Heart right ventricle (tissue), 16 donors: ENCODE data around the gene SH2D4B. TPM values are rescaled to one million over a fixed set of nuclear protein-coding genes. Genes with fewer than 3 reads are reported as not detected.
A peak's percentile ranks its signal among the peaks of the same experiment; 100 is the strongest.

Source experiments
- ATAC-seq, 8 donors: fragments of 200-7000 bp; cut with Tn5 transposase; one replicate each; pipeline ENCODE4 v1.9.1; 2020; ENCODE audit warnings: mild to moderate bottlenecking in 8 of 8, moderate library complexity in 8 of 8, moderate number of reproducible peaks in 1 of 8
- DNase-seq, 2 donors: peaks; one replicate each; pipeline ENCODE4 v3.0.0-alpha.2; 2020
- H3K27ac ChIP-seq, 10 donors: fragments of 200-600 bp; sonication (generic) in 2 of 10; one replicate each; pipeline versions ENCODE4 v1.5.0 to v1.8.0; 2020 to 2022; ENCODE audit warnings: mild to moderate bottlenecking in 3 of 10
- H3K27me3 ChIP-seq, 7 donors: fragments of 200-600 bp; one replicate each; pipeline ENCODE4 v1.8.0; 2021 to 2022; ENCODE audit warnings: mild to moderate bottlenecking in 2 of 7
- H3K36me3 ChIP-seq, 9 donors: fragments of 200-600 bp; sonication (generic) in 1 of 9; one replicate each; pipeline versions ENCODE4 v1.5.0 to v1.8.0; 2020 to 2022; ENCODE audit warnings: mild to moderate bottlenecking in 2 of 9
- H3K4me1 ChIP-seq, 9 donors: fragments of 200-600 bp; sonication (generic) in 1 of 9; one replicate each; pipeline versions ENCODE4 v1.5.0 to v1.8.0; 2020 to 2022; ENCODE audit warnings: mild to moderate bottlenecking in 4 of 9
- H3K4me3 ChIP-seq, 10 donors: fragments of 200-600 bp; sonication (generic) in 2 of 10; one replicate each; pipeline versions ENCODE4 v1.5.0 to v1.8.0; 2020 to 2022; ENCODE audit warnings: mild to moderate bottlenecking in 7 of 10, moderate library complexity in 2 of 10
- H3K9me3 ChIP-seq, 11 donors: fragments of 200-600 bp in 10 of 11; sonication (generic) in 2 of 11; one replicate each; pipeline versions ENCODE4 v1.5.0 to v1.8.0; 2013 to 2022; ENCODE audit warnings: mild to moderate bottlenecking in 2 of 11, control low read depth in 1 of 11, moderate library complexity in 1 of 11
- WGBS, 2 donors: extraction: QIAGEN DNeasy Blood & Tissue Kit; methylation state at CpG; one replicate each; pipeline ENCODE4 v1.1.7; 2013; ENCODE audit warnings: inconsistent platforms in 1 of 2; 5-methylcytosine and 5-hydroxymethylcytosine counted together
- intact Hi-C, 10 donors: fragments of 100-400 bp; cut with DNase I; formaldehyde crosslinking; loops; one replicate each; pipeline versions ENCODE4 v1.11.1 to v1.14.2; 2022
- polyA plus RNA-seq, 2 donors: library from polyadenylated mRNA; stranded (reverse); fragments of 200-250 nt; gene quantifications; one replicate each; pipeline ENCODE4 v1.2.3, GENCODE V29; 2013
- total RNA-seq, 10 donors: library from RNA; stranded (reverse); fragmentation: NEBNext Ultra II Directional in 3 of 10; extraction: Animal tissue kit (Norgen Biotek cat#: 25700) in 3 of 10; gene quantifications; one replicate each; pipeline versions ENCODE4 v1.2.1 to v1.2.4, GENCODE V29; 2021 to 2023
- TF ChIP-seq, protein P1 (sequence below), 9 donors: fragments of 200-600 bp; sonication (generic) in 2 of 9; IDR thresholded peaks; one replicate each; pipeline versions ENCODE4 v1.5.0 to v1.8.0; 2021 to 2022; ENCODE audit warnings: antibody characterized with exemption in 9 of 9, mild to moderate bottlenecking in 5 of 9, moderate library complexity in 1 of 9
- donor health status: Arrhythmogenic right ventricular cardiomyopathy.
- donor health status: ischemic (EF 13 %, LVEDD 7.1; RV severe dilation, severe dysfunction).
- donor health status: healthy with polysubstance abuse.
- donor health status: DM: no; HTN: yes; CAD: no.
- donor health status: DM: no; HTN: no; CAD: no.
- donor health status: ischemic (EF 25% LVEDD 6.9; RV normal size, moderate dysfunction).
- donor health status: ischemic (EF 25% LVEDD 5.7; RV mildly dilated, moderate dysfunction).
- donor health status: healthy.
- donor health status: DM: yes; HTN: yes; CAD: no.
- donor health status: Ischemic cardiomyopathy.
- donor health status: ischemic (EF 35%, LVEDD 5.7; RV mildly dilated, moderate dysfunction).
- donor health status: nonischemic (EF 11% LVEDD 7.7; RV severe dilation, severe dysfunction).
- donor health status: DM: yes; HTN: yes; CAD: no.
- donor health status: PGD.
- donor health status: ischemic (EF 29% LVEDD 5.4; RV normal size, mild dysfunction).
- donor health status: nonischemic (EF 23%, LVEDD 6.1; RV moderate dilation, normal function).

Gene SH2D4B
- total and polyA plus RNA-seq, 12 donors = not detected

DNA sequence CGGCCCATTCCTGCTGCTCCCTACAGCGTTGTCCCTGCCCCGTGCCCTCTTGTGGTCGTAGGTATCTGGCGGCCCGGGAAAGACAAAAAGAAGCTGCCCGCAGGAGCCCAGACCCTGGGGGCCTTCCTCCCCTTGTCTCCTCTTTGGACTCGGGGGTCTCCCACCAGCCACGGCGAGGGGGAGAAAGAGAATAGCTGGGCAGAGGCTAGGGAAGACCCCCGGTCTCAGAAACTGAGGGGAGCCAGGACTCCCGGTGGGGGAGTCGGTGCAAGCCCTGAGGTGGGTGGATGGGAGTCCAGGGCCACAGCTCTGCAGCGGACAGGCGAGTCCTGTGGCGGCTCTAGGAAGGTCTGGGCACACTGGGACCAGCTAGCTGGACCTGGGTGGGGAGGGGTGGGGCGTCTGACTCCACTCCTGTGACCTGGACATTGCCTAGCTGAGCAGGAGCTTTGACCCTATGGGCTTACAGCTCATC is 1.3 kb upstream of the SH2D4B start:
- Histone ChIP-seq H3K27ac (peak overlapping the region in 8 of 10 donors; percentile 58 to 90 (median 71)), H3K9me3 (no peaks in the 10 kb centered on the region), H3K4me1 (peaks cover 0 to 39% (median 15%) of the 10 kb centered on the region in 9 donors), H3K4me3 (peak overlapping the region; percentile 21 to 59 (median 48)), H3K36me3 (no peaks in the 10 kb centered on the region), H3K27me3 (no peaks in the 10 kb centered on the region)
- ATAC-seq (peak in 3 of 8 donors; percentile 4 to 41 (median 14)), DNase-seq (no peak)
- intact Hi-C loops = loop anchor here in 1 of 10 donors (5.0 kb wide), 1 partner anchor 46 kb away; no protein-coding TSS in a partner anchor
- WGBS, 2 donors = 81 to 85% methylated on average over 16 to 17 of the region's 17 CpGs
- TF ChIP-seq, protein P1, sequence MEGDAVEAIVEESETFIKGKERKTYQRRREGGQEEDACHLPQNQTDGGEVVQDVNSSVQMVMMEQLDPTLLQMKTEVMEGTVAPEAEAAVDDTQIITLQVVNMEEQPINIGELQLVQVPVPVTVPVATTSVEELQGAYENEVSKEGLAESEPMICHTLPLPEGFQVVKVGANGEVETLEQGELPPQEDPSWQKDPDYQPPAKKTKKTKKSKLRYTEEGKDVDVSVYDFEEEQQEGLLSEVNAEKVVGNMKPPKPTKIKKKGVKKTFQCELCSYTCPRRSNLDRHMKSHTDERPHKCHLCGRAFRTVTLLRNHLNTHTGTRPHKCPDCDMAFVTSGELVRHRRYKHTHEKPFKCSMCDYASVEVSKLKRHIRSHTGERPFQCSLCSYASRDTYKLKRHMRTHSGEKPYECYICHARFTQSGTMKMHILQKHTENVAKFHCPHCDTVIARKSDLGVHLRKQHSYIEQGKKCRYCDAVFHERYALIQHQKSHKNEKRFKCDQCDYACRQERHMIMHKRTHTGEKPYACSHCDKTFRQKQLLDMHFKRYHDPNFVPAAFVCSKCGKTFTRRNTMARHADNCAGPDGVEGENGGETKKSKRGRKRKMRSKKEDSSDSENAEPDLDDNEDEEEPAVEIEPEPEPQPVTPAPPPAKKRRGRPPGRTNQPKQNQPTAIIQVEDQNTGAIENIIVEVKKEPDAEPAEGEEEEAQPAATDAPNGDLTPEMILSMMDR (IDR thresholded peaks at IDR 0.05) = no peak

DNA sequence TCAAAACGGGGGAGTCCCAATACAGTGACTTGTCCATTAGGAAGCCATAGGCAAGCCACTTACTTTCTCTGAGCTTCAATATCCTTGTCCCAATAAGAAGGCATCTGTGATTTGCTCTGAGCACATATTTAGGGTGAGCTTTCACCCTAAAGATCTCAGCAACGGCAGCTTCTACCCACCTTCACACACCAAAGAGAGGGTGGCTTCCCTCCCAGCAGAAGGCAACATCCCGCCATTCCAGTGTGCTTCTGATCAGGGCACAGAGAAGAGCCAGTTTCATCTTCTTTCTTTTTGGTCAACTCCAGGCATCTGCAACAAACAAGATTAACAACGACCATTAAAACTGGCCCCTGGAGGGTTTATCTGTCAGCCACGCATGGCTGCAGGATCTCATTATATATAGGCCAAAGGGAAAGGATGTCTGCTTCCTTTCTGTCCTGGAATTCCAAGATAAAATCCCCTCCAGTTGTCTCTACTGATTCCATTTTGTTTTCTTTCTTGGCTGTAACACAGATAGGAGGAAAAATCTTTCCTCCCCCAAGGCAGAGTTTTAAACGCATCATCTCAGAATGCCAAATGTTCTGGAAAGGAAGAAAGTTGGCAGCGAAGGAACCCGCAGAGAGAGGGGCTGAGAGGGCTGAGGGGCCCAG is 491 bp upstream of the SH2D4B start:
- intact Hi-C loops = loop anchor here in 1 of 10 donors (5.0 kb wide), 1 partner anchor 45 kb away; no protein-coding TSS in a partner anchor
- no peaks in the 10 kb centered on the region for H3K36me3 ChIP-seq
- TF ChIP-seq, protein P1 (IDR thresholded peaks at IDR 0.05) = no peak

DNA sequence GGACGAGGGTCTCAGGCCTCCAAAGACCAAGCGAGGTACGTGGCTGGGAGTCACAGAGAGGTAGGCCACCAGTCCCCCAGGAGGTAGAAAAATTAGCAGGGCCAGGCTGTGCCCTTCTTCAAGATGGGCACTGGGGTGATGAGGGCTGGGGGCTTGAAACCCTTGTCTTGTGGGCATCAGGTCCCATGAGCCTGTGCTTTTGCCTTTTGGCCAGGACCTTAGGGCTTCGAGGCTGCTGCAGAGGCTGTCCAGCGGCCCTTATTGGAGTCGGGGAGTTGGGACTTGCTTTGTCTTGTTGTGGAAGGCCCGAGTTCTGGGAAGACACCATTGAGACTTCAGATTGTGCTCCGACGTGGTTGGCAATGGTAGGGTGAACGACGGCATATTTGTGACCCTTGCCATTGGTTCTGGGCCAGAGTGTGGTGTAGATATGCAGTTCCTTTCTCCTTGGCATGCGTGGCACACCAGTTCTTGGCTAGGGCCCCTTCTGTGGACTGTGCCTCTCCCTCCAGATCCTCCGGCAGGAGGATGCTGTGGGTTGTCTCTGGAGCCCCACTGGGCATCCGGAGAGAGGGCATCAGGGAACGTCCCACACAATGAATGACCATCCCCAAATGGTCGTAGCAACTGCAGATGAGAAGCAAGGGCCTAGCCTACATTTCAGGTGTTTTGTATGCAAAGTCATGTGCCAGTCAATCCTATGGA is 931 bp downstream of the SH2D4B start:
- peak overlapping the region in 1 of 10 donors; percentile 86 for H3K27ac ChIP-seq

More for the DNA sequence above, 491 bp upstream of the SH2D4B start:
- Histone ChIP-seq H3K4me3 (no peak overlapping the region), H3K27me3 (no peaks in the 10 kb centered on the region), H3K9me3 (no peaks in the 10 kb centered on the region), H3K27ac (peak overlapping the region in 3 of 10 donors; percentile 70 to 84 (median 72)), H3K4me1 (peaks cover 0 to 48% (median 23%) of the 10 kb centered on the region in 9 donors)
- ATAC-seq (no peak), DNase-seq (no peak)
- 57 to 68% methylated on average over 8 of the region's 8 CpGs for WGBS, 2 donors

More for the DNA sequence above, 931 bp downstream of the SH2D4B start:
- ATAC-seq (no peak), DNase-seq (no peak)
- H3K4me1 ChIP-seq = peaks cover 0 to 55% (median 28%) of the 10 kb centered on the region in 9 donors
- H3K4me3 ChIP-seq = no peak overlapping the region
- 91 to 96% methylated on average over 16 of the region's 16 CpGs for WGBS, 2 donors
- H3K36me3 ChIP-seq = no peaks in the 10 kb centered on the region
- H3K27me3 ChIP-seq = no peaks in the 10 kb centered on the region
- TF ChIP-seq, protein P1 (IDR thresholded peaks at IDR 0.05) = no peak
- no peaks in the 10 kb centered on the region for H3K9me3 ChIP-seq
- intact Hi-C loops = loop anchor here in 1 of 10 donors (5.0 kb wide), 1 partner anchor 44 kb away; no protein-coding TSS in a partner anchor
